Osteoblast (primary cell): ENCODE measurements around the gene DKC1. TPM values are rescaled to one million over a fixed set of nuclear protein-coding genes. Genes with fewer than 3 reads are reported as not detected.
A peak's percentile ranks its signal among the peaks of the same experiment; 100 is the strongest.

ENCODE experiments used
- DNase-seq: peaks from one replicate; pipeline ENCODE4 v3.0.0; 2011; ENCODE audit warnings: low spot score, mixed read lengths; ENCODE audit not compliant: insufficient read length; ENCODE audit errors: missing footprints
- H2AFZ ChIP-seq: 2 replicates; pipeline ENCODE4 v1.6.0; 2011; ENCODE audit warnings: mild to moderate bottlenecking, low read length
- H3K27ac ChIP-seq: 2 replicates; pipeline ENCODE4 v1.5.1; 2011; ENCODE audit warnings: mild to moderate bottlenecking, low read depth, low read length, moderate library complexity
- H3K27me3 ChIP-seq: 2 replicates; pipeline ENCODE4 v1.6.0; 2012; ENCODE audit warnings: mild to moderate bottlenecking, control low read depth, inconsistent platforms, low read length, moderate library complexity; ENCODE audit not compliant: insufficient read depth
- H3K36me3 ChIP-seq: 2 replicates; pipeline ENCODE4 v1.5.1; 2011; ENCODE audit warnings: mild to moderate bottlenecking, low read length, control low read depth, moderate library complexity; ENCODE audit not compliant: insufficient read depth
- H3K4me1 ChIP-seq: 2 replicates; pipeline ENCODE4 v1.5.1; 2011; ENCODE audit warnings: mild to moderate bottlenecking, low read length, control low read depth, moderate library complexity; ENCODE audit not compliant: insufficient read depth
- H3K4me2 ChIP-seq: 2 replicates; pipeline ENCODE4 v1.6.0; 2011; ENCODE audit warnings: mild to moderate bottlenecking, low read length; ENCODE audit not compliant: insufficient read depth
- H3K4me3 ChIP-seq: fragments of 200-600 bp; sonication (generic); 3 replicates; pipeline ENCODE4 v1.5.1; 2012; ENCODE audit warnings: mild to moderate bottlenecking, low read length, inconsistent platforms; ENCODE audit not compliant: insufficient read depth
- H3K79me2 ChIP-seq: 2 replicates; pipeline ENCODE4 v1.6.0; 2012; ENCODE audit warnings: mild to moderate bottlenecking, low read length, control low read depth, inconsistent platforms; ENCODE audit not compliant: insufficient read depth
- H3K9me3 ChIP-seq: 2 replicates; pipeline ENCODE4 v1.5.1; 2011; ENCODE audit warnings: low read depth, low read length, control low read depth
- H4K20me1 ChIP-seq: 2 replicates; pipeline ENCODE4 v1.6.0; 2012; ENCODE audit warnings: mild to moderate bottlenecking, low read length, control low read depth; ENCODE audit not compliant: insufficient read depth
- total RNA-seq: library from RNA; depleted of rRNA; stranded (reverse); fragments of >200 nt; gene quantifications from 2 replicates; pipeline ENCODE4 v1.2.3, GENCODE V29; 2012
- TF ChIP-seq, protein P1 (sequence below): IDR thresholded peaks from 2 replicates; pipeline ENCODE4 v1.5.1; 2011; ENCODE audit warnings: mild to moderate bottlenecking, low read depth, low read length, moderate library complexity; ENCODE audit errors: extremely low read depth

Gene DKC1
- total RNA-seq, 1 donor, result 30.8 TPM

DNA sequence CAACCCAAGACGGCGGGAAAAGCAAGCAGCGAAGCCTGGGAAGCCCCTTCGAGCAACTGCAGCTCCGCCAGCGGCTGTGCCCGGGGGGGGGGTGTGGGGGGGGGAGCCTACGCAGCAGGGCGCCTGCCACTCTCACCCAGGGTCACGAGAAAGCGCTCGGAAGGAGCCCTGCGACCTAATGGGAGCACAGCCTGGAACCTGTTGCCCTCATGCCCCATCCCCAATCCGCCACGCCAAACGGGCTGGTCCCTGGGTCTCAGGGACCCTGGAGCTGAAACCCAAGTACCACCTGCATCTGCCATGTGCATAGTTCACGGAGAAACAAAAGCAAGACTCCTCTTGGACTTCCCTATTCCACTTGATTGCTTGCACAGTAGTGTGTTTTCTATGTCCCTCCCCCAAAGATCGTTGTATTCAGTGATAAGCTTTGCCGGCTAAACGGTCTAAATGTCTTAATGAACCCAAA lies 11.4 kb upstream of the DKC1 start:
- H3K27ac ChIP-seq, result no peak overlapping the region
- peaks cover 20% of the 10 kb centered on the region for H3K27me3 ChIP-seq
- H2AFZ ChIP-seq, result no peak overlapping the region
- no peaks in the 10 kb centered on the region for H3K79me2 ChIP-seq
- H3K9me3 ChIP-seq, result no peaks in the 10 kb centered on the region
- no peak overlapping the region for H3K4me3 ChIP-seq
- TF ChIP-seq, protein P1, sequence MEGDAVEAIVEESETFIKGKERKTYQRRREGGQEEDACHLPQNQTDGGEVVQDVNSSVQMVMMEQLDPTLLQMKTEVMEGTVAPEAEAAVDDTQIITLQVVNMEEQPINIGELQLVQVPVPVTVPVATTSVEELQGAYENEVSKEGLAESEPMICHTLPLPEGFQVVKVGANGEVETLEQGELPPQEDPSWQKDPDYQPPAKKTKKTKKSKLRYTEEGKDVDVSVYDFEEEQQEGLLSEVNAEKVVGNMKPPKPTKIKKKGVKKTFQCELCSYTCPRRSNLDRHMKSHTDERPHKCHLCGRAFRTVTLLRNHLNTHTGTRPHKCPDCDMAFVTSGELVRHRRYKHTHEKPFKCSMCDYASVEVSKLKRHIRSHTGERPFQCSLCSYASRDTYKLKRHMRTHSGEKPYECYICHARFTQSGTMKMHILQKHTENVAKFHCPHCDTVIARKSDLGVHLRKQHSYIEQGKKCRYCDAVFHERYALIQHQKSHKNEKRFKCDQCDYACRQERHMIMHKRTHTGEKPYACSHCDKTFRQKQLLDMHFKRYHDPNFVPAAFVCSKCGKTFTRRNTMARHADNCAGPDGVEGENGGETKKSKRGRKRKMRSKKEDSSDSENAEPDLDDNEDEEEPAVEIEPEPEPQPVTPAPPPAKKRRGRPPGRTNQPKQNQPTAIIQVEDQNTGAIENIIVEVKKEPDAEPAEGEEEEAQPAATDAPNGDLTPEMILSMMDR, result no peak
- H3K36me3 ChIP-seq, result no peaks in the 10 kb centered on the region
- no peak for DNase-seq
- no peaks in the 10 kb centered on the region for H4K20me1 ChIP-seq
- peaks cover 13% of the 10 kb centered on the region for H3K4me1 ChIP-seq
- H3K4me2 ChIP-seq, result no peak overlapping the region

- peaks cover 13% of the 10 kb centered on the region for H3K4me1 ChIP-seq
- H3K27ac ChIP-seq, result no peak overlapping the region
- no peak for DNase-seq
- H3K9me3 ChIP-seq, result no peaks in the 10 kb centered on the region
- no peak overlapping the region for H2AFZ ChIP-seq
- H3K4me2 ChIP-seq, result no peak overlapping the region
- H3K4me3 ChIP-seq, result no peak overlapping the region
- no peaks in the 10 kb centered on the region for H3K79me2 ChIP-seq
- H3K27me3 ChIP-seq, result peaks cover 20% of the 10 kb centered on the region
- H4K20me1 ChIP-seq, result no peaks in the 10 kb centered on the region
- TF ChIP-seq, protein P1, result no peak
- H3K36me3 ChIP-seq, result no peaks in the 10 kb centered on the region
Observed at GRCh38 chrX:154751669-154752271, 10.9 kb upstream of the DKC1 start.

DNA sequence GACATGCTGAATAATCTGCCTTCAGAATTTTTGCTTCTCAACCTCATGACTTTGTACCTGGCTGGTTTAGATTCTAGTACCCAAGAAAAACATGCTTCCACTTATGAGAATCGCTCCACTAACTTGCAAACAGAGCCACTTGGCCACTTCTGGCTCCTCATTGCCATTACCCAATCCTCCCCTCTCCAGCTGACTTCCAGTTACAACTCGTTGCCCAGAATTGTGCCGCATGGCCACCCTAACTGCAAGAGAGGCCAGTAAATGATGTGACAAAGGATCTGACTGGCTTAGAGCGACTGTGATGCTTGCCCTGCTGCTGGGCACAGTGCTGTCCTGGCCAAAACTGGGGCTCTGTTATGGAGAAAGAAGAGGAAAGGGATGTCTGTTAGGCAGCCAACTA lies 4.0 kb upstream of the DKC1 start:
- TF ChIP-seq, protein P1, result no peak
- Histone ChIP-seq H3K27me3 (no peaks in the 10 kb centered on the region), H3K4me3 (no peak overlapping the region), H3K36me3 (no peaks in the 10 kb centered on the region), H3K4me1 (peaks cover 10% of the 10 kb centered on the region), H3K4me2 (no peak overlapping the region), H4K20me1 (no peaks in the 10 kb centered on the region), H3K9me3 (no peaks in the 10 kb centered on the region), H3K79me2 (peaks cover 8% of the 10 kb centered on the region), H2AFZ (no peak overlapping the region), H3K27ac (no peak overlapping the region)
- DNase-seq, result no peak

DNA sequence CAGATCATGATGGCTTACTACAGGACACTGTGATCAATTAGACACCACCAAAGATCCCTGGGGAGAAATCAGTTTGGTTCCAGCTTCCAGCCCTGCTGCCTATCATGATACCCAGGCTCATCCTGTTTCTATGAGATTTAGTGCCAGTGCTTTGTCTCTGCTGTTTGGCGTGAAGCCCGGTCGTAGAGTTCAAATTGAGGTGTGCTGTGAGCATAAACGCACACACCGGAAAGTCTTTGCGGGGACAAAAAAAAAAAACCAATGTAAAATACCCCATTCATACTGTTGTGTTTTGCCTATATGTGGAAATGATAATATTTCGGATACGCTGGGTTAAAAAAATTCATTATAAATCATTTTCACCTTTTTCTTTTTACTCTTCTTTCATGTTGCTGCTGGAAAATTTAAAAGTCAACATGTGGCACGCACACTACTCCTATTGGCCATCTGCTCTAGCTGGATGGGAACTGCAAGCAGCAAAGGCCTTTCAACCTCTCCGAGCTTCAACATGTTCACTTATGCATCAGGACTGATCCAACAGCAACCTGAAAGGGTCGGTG lies 607 bp upstream of the DKC1 start:
- H4K20me1 ChIP-seq, result peaks cover 2% of the 10 kb centered on the region
- peak overlapping the region; percentile 77 for H3K4me3 ChIP-seq
- H3K4me1 ChIP-seq, result peaks cover 6% of the 10 kb centered on the region
- peak overlapping the region; percentile 92 for H2AFZ ChIP-seq
- H3K79me2 ChIP-seq, result peaks cover 26% of the 10 kb centered on the region
- H3K27ac ChIP-seq, result peak overlapping the region; percentile 51
- no peaks in the 10 kb centered on the region for H3K9me3 ChIP-seq
- H3K36me3 ChIP-seq, result peaks cover 12% of the 10 kb centered on the region
- no peak for DNase-seq
- TF ChIP-seq, protein P1, result no peak
- peak overlapping the region; percentile 92 for H3K4me2 ChIP-seq
- no peaks in the 10 kb centered on the region for H3K27me3 ChIP-seq
